Measurements from ENCODE around the gene UNC119B.

Gene UNC119B

DNA sequence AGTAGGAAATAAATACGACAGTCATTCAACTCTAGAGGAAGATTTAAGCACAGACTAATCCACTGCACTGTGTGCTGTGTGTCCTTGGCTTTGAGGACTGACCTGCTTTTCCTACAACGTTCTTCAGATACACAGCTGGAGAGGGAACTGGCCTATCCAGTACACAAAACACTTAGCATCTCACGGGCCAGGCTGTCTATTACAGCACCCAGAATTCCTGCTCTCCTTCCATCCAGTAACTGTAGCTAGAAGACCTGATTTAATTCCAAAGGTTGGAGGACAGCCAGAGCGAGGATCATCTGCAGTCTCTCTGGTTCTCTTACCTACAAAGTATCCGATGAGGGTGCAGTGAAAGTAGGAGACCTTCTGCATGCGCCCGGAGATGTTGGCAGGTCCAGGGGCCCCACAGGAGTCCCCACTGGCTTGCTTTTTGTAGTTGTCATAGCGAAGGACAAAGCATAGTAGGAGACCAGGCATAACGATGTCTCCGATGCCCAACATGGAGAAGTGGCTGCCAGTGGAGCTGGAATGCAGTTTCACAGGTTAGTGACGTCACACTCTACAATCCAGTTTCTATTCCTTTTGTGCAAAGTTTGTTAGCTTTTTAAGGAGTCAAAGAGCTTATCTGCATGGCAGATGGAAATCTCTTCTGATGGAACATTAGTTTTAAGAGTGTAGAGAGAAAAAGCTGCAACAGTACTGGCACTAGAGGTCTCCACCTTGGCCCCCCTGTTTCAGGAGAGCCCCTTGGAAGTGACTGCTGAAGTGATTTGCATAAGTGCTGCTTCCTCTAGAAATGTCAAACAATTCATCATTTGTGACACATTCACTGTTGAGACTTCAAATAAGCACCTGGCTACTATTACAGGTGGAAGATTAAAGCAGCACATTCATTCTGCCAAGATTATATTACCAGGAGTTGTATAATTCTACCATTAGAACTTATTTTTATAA, 57.1 kb downstream of the UNC119B start:
- Mint-ChIP-seq H3K27me3 (ENCODE audit: low read depth) (no peaks in the 10 kb centered on the region), H3K36me3 (ENCODE audit: low read depth) (peaks cover 25% of the 10 kb centered on the region), H3K4me1 (ENCODE audit: low read depth) (peaks cover 4% of the 10 kb centered on the region), H3K27ac (no peak overlapping the region), H3K4me3 (no peak overlapping the region), H3K9me3 (no peaks in the 10 kb centered on the region)
- DNase-seq (ENCODE audit: low spot score) = no peak

DNA sequence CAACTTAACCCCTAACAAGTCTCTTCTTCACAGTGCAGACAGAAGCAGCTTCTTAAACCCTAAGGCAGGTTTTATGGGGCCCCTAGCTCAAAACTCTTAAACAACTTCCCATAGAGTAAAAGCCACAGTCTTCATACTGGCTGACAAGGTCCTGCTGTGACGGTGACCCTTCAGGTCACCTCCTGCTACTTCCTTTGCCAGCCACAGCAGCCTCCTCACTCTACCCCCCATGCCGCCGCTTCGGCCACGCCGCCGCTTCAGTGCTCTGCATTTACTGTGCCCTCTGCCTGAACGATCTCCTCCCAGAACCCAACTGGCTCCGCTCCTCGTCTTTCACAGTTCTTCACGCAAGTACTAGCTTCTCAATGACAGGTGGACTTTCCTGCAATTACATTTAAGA, 60.8 kb downstream of the UNC119B start:
- H3K27me3 Mint-ChIP-seq (ENCODE audit: low read depth) = no peaks in the 10 kb centered on the region
- DNase-seq (ENCODE audit: low spot score) = no peak
- H3K27ac Mint-ChIP-seq = peak overlapping the region; percentile 19
- peaks cover 19% of the 10 kb centered on the region for H3K36me3 Mint-ChIP-seq (ENCODE audit: low read depth)
- no peaks in the 10 kb centered on the region for H3K9me3 Mint-ChIP-seq
- H3K4me1 Mint-ChIP-seq (ENCODE audit: low read depth) = peaks cover 17% of the 10 kb centered on the region
- no peak overlapping the region for H3K4me3 Mint-ChIP-seq
